ENCODE results near the gene MSL3. TPM values are rescaled to one million over a fixed set of nuclear protein-coding genes. Genes with fewer than 3 reads are reported as not detected.

MSL3 gene
- polyA plus RNA-seq, 3 donors: 65.5 to 105 (median 86.0) TPM

DNA sequence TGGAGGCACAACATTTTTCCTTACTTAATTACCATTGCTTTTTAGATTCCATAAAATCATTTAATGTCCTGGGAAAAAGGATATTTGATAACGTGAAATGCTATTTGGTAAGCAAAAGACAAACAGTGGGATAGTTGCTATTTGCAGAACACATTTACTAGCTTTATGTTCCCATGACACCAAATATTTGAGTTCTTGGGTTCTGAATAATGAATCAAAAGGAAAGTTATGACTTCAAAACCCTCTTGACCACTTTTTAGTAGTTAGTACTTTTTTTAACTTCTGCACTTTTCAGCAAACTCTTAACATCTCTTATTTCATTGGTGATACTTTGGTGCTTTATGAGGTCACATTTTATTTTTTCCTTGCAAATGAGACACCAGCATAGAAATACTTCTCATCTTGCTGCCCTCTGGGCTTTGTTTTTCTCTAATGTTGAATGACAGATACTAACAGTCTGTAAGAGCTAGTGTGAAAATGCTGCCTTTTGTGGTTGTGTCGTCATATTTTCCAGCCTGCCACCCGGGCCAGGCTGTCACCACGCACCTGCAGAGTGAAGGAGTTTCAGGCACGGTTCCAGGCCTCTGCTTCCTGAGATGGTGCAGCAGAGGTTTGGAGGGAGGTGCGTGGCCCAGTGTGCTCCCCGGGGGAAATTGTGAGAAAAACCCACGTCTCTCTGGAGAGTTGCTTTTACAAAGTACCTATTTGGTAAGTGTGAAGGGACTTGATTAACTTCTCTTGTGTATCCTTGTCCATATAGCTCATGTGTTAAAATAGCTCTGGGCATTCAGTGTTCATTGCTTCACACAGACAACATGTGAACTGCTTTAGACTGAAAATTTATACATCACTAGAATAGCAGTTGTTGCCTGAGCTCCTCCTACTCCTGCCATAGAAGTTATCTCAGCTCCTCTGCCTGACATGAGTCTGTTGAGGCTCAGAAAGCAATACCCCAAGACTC is 34.7 kb downstream of the MSL3 start:
- no peak overlapping the region for H3K4me3 Mint-ChIP-seq
- intact Hi-C loops (cut with micrococcal nuclease): no loop called here
- no peak overlapping the region for H3K4me2 ChIP-seq (replicated peaks; ENCODE audit: extremely low read depth, low read length, poor library complexity, severe bottlenecking)

DNA sequence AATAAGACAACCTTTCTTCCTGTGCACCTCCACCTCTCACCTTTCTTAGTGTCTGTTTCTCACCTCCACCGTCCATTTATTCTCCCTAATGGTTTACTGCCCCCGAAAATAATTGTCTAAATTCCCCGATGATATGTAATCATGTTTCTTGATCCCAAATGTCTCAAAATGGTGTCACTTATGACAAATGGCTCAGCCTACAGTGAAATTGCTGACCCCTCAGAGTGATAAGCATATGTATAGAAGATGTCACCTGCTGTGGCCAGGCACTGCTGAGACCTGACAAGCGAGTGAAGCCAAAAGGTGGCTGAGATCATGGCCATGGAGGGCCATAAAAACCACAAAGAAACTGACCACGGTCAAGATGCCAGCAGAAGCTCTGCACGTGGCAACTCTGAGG is 35.7 kb downstream of the MSL3 start:
- intact Hi-C loops (cut with micrococcal nuclease): no loop called here
- H2AFZ ChIP-seq (ENCODE audit: insufficient read depth, low read depth, low read length, poor library complexity, severe bottlenecking): no peak overlapping the region
- no peaks in the 10 kb centered on the region for H3K27me3 ChIP-seq (ENCODE audit: control insufficient read depth in 2 of 2, insufficient read depth in 2 of 2, low read length in 2 of 2)
- no peak overlapping the region for H3K27ac ChIP-seq (ENCODE audit: low read depth in 1 of 2, low read length in 2 of 2)
- H3K4me1 ChIP-seq (ENCODE audit: control insufficient read depth in 1 of 2, insufficient read depth in 2 of 2, low read length in 2 of 2): no peaks in the 10 kb centered on the region
- H3K27me3 Mint-ChIP-seq (ENCODE audit: low read depth in 3 of 3): peaks cover 0 to 4% (median 4%) of the 10 kb centered on the region in 3 donors
- no peak overlapping the region for H3K4me3 Mint-ChIP-seq
- H4K20me1 ChIP-seq (ENCODE audit: insufficient read depth, low read length): no peaks in the 10 kb centered on the region
- no peaks in the 10 kb centered on the region for H3K79me2 ChIP-seq (ENCODE audit: insufficient read depth, low read length)
- no peaks in the 10 kb centered on the region for H3K36me3 ChIP-seq (replicated peaks in 1 of 2; ENCODE audit: control insufficient read depth in 1 of 2, insufficient read depth in 2 of 2, low read length in 2 of 2)
- H3K4me3 ChIP-seq (replicated peaks in 1 of 3; ENCODE audit: low read depth in 2 of 3, low read length in 3 of 3): no peak overlapping the region
- H3K4me2 ChIP-seq (replicated peaks; ENCODE audit: extremely low read depth, low read length, poor library complexity, severe bottlenecking): no peak overlapping the region
- H3K4me1 Mint-ChIP-seq: no peaks in the 10 kb centered on the region
- H3K27ac Mint-ChIP-seq: no peak overlapping the region
- 60% methylated on average over 1 of the region's 6 CpGs for WGBS (ENCODE audit: insufficient coverage)
- H3K9ac ChIP-seq (ENCODE audit: insufficient read depth, low read length, poor library complexity, severe bottlenecking): no peak overlapping the region
- TF ChIP-seq, protein P1, sequence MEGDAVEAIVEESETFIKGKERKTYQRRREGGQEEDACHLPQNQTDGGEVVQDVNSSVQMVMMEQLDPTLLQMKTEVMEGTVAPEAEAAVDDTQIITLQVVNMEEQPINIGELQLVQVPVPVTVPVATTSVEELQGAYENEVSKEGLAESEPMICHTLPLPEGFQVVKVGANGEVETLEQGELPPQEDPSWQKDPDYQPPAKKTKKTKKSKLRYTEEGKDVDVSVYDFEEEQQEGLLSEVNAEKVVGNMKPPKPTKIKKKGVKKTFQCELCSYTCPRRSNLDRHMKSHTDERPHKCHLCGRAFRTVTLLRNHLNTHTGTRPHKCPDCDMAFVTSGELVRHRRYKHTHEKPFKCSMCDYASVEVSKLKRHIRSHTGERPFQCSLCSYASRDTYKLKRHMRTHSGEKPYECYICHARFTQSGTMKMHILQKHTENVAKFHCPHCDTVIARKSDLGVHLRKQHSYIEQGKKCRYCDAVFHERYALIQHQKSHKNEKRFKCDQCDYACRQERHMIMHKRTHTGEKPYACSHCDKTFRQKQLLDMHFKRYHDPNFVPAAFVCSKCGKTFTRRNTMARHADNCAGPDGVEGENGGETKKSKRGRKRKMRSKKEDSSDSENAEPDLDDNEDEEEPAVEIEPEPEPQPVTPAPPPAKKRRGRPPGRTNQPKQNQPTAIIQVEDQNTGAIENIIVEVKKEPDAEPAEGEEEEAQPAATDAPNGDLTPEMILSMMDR (IDR thresholded peaks at IDR 0.05): no peak
- DNase-seq: no peak
- no peaks in the 10 kb centered on the region for H3K9me3 ChIP-seq (replicated peaks in 1 of 2; ENCODE audit: control insufficient read depth in 1 of 2, insufficient read depth in 1 of 2, low read length in 2 of 2)
- H3K36me3 Mint-ChIP-seq: no peaks in the 10 kb centered on the region
- H3K9me3 Mint-ChIP-seq: peaks cover 0 to 7% (median 1%) of the 10 kb centered on the region in 7 donors

More for the DNA sequence above, 34.7 kb downstream of the MSL3 start:
- H3K36me3 Mint-ChIP-seq: no peaks in the 10 kb centered on the region
- Histone ChIP-seq H2AFZ (ENCODE audit: insufficient read depth, low read depth, low read length, poor library complexity, severe bottlenecking) (no peak overlapping the region), H3K79me2 (ENCODE audit: insufficient read depth, low read length) (no peaks in the 10 kb centered on the region), H4K20me1 (ENCODE audit: insufficient read depth, low read length) (no peaks in the 10 kb centered on the region), H3K4me3 (replicated peaks in 1 of 3; ENCODE audit: low read depth in 2 of 3, low read length in 3 of 3) (no peak overlapping the region), H3K9me3 (replicated peaks in 1 of 2; ENCODE audit: control insufficient read depth in 1 of 2, insufficient read depth in 1 of 2, low read length in 2 of 2) (no peaks in the 10 kb centered on the region), H3K4me1 (ENCODE audit: control insufficient read depth in 1 of 2, insufficient read depth in 2 of 2, low read length in 2 of 2) (no peaks in the 10 kb centered on the region), H3K27ac (ENCODE audit: low read depth in 1 of 2, low read length in 2 of 2) (no peak overlapping the region), H3K36me3 (replicated peaks in 1 of 2; ENCODE audit: control insufficient read depth in 1 of 2, insufficient read depth in 2 of 2, low read length in 2 of 2) (no peaks in the 10 kb centered on the region), H3K27me3 (ENCODE audit: control insufficient read depth in 2 of 2, insufficient read depth in 2 of 2, low read length in 2 of 2) (no peaks in the 10 kb centered on the region), H3K9ac (ENCODE audit: insufficient read depth, low read length, poor library complexity, severe bottlenecking) (no peak overlapping the region)
- H3K27me3 Mint-ChIP-seq (ENCODE audit: low read depth in 3 of 3): peaks cover under 1 to 7% (median 5%) of the 10 kb centered on the region in 3 donors
- no peaks in the 10 kb centered on the region for H3K4me1 Mint-ChIP-seq
- peaks cover 0 to 6% (median 1%) of the 10 kb centered on the region in 7 donors for H3K9me3 Mint-ChIP-seq
- DNase-seq: no peak
- peak overlapping the region in 1 of 7 donors; percentile 78 for H3K27ac Mint-ChIP-seq
- WGBS (ENCODE audit: insufficient coverage): no CpG with 5 or more reads among the region's 8 CpGs
- TF ChIP-seq, protein P1 (IDR thresholded peaks at IDR 0.05): no peak
